ENCODE measurements around the gene JAKMIP1.

JAKMIP1 gene

GRCh38 chr4:6125103-6125651 lies 75.2 kb downstream of the JAKMIP1 start:
- no peak for DNase-seq (ENCODE audit: low read depth)
- no peak for TF ChIP-seq CTCF (IDR thresholded peaks at IDR 0.05; ENCODE audit: low read depth, low read length, missing control alignments)
- no peak overlapping the region for H3K4me3 ChIP-seq (ENCODE audit: low read depth, low read length)

- H3K4me3 ChIP-seq (ENCODE audit: low read depth, low read length) = no peak overlapping the region
- DNase-seq (ENCODE audit: low read depth) = no peak
- no peak for TF ChIP-seq CTCF (IDR thresholded peaks at IDR 0.05; ENCODE audit: low read depth, low read length, missing control alignments)
Measured at GRCh38 chr4:6124386-6125102, 75.8 kb downstream of the JAKMIP1 start.

- DNase-seq (ENCODE audit: low read depth) = no peak
- no peak for TF ChIP-seq CTCF (IDR thresholded peaks at IDR 0.05; ENCODE audit: low read depth, low read length, missing control alignments)
- no peak overlapping the region for H3K4me3 ChIP-seq (ENCODE audit: low read depth, low read length)
Measured at GRCh38 chr4:6123976-6124375, 76.4 kb downstream of the JAKMIP1 start.

GRCh38 chr4:6123541-6123940 lies 76.8 kb downstream of the JAKMIP1 start:
- H3K4me3 ChIP-seq (ENCODE audit: low read depth, low read length) = no peak overlapping the region
- no peak for TF ChIP-seq CTCF (IDR thresholded peaks at IDR 0.05; ENCODE audit: low read depth, low read length, missing control alignments)
- DNase-seq (ENCODE audit: low read depth) = no peak

- no peak for TF ChIP-seq CTCF (IDR thresholded peaks at IDR 0.05; ENCODE audit: low read depth, low read length, missing control alignments)
- no peak for DNase-seq (ENCODE audit: low read depth)
- H3K4me3 ChIP-seq (ENCODE audit: low read depth, low read length) = no peak overlapping the region
Measured at GRCh38 chr4:6123116-6123515, 77.2 kb downstream of the JAKMIP1 start.

GRCh38 chr4:6122496-6122895 lies 77.9 kb downstream of the JAKMIP1 start:
- no peak for DNase-seq (ENCODE audit: low read depth)
- no peak overlapping the region for H3K4me3 ChIP-seq (ENCODE audit: low read depth, low read length)
- no peak for TF ChIP-seq CTCF (IDR thresholded peaks at IDR 0.05; ENCODE audit: low read depth, low read length, missing control alignments)

GRCh38 chr4:6121941-6122340 lies 78.4 kb downstream of the JAKMIP1 start:
- no peak for TF ChIP-seq CTCF (IDR thresholded peaks at IDR 0.05; ENCODE audit: low read depth, low read length, missing control alignments)
- no peak for DNase-seq (ENCODE audit: low read depth)

More at GRCh38 chr4:6121941-6122340, 78.4 kb downstream of the JAKMIP1 start:
- no peak overlapping the region for H3K4me3 ChIP-seq (ENCODE audit: low read depth, low read length)
